H9 (cell line): ENCODE data around the gene TRIL. TPM values are rescaled to one million over a fixed set of nuclear protein-coding genes. Genes with fewer than 3 reads are reported as not detected.
A peak's percentile ranks its signal among the peaks of the same experiment; 100 is the strongest.

ENCODE experiments used
- DNase-seq: peaks from one replicate; pipeline ENCODE4 v3.0.0-alpha.2; 2017
- H2AFZ ChIP-seq: one replicate; pipeline ENCODE4 v1.6.1; 2013; ENCODE audit warnings: mild to moderate bottlenecking, low read length, control low read depth, moderate library complexity
- H2AK5ac ChIP-seq: 2 replicates; pipeline ENCODE4 v1.6.1; 2013; ENCODE audit warnings: low read length, control low read depth, mixed read lengths; ENCODE audit not compliant: insufficient read length
- H2BK120ac ChIP-seq: one replicate; pipeline ENCODE4 v1.6.1; 2013; ENCODE audit warnings: low read depth, mild to moderate bottlenecking, low read length, control low read depth, inconsistent platforms; ENCODE audit not compliant: poor library complexity, severe bottlenecking
- H2BK12ac ChIP-seq: 2 replicates; pipeline ENCODE4 v1.6.1; 2013; ENCODE audit warnings: low read length, control low read depth, mixed read lengths, low read depth; ENCODE audit not compliant: insufficient read length
- H2BK15ac ChIP-seq: 2 replicates; pipeline ENCODE4 v1.6.1; 2013; ENCODE audit warnings: low read depth, low read length, control low read depth
- H2BK20ac ChIP-seq: one replicate; pipeline ENCODE4 v1.6.1; 2013; ENCODE audit warnings: low read depth, mild to moderate bottlenecking, low read length, control low read depth, inconsistent platforms; ENCODE audit not compliant: poor library complexity, severe bottlenecking
- H2BK5ac ChIP-seq: 2 replicates; pipeline ENCODE4 v1.6.1; 2013; ENCODE audit warnings: low read length, control low read depth, mixed read lengths; ENCODE audit not compliant: insufficient read length
- H3K14ac ChIP-seq: 2 replicates; pipeline ENCODE4 v1.6.1; 2013; ENCODE audit warnings: low read length, control low read depth; ENCODE audit not compliant: insufficient read depth
- H3K18ac ChIP-seq: 2 replicates; pipeline ENCODE4 v1.6.1; 2013; ENCODE audit warnings: low read depth, mild to moderate bottlenecking, mixed read lengths, low read length, control low read depth; ENCODE audit not compliant: insufficient read length
- H3K23ac ChIP-seq: 2 replicates; pipeline ENCODE4 v1.6.1; 2013; ENCODE audit warnings: low read length, control low read depth, mixed read lengths, low read depth; ENCODE audit not compliant: insufficient read length
- H3K23me2 ChIP-seq: 2 replicates; pipeline ENCODE4 v1.6.1; 2013; ENCODE audit warnings: low read depth, mild to moderate bottlenecking, mixed read lengths, low read length, control low read depth; ENCODE audit not compliant: insufficient read length, poor library complexity, severe bottlenecking
- H3K27ac ChIP-seq: 2 replicates; pipeline ENCODE4 v1.5.1; 2013; ENCODE audit warnings: low read length, control low read depth, mixed read lengths, low read depth; ENCODE audit not compliant: insufficient read length
- H3K27me3 ChIP-seq: 2 replicates; pipeline ENCODE4 v1.6.1; 2013; ENCODE audit warnings: low read length, control low read depth, inconsistent platforms; ENCODE audit not compliant: insufficient read depth
- H3K4ac ChIP-seq: 2 replicates; pipeline ENCODE4 v1.6.1; 2013; ENCODE audit warnings: low read depth, mild to moderate bottlenecking, control low read depth, inconsistent platforms, low read length, moderate library complexity
- H3K4me1 ChIP-seq: 2 replicates; pipeline ENCODE4 v1.6.1; 2013; ENCODE audit warnings: low read length, control low read depth, inconsistent platforms; ENCODE audit not compliant: insufficient read depth
- H3K4me2 ChIP-seq: 2 replicates; pipeline ENCODE4 v1.6.1; 2013; ENCODE audit warnings: low read length, control low read depth, mixed read lengths; ENCODE audit not compliant: insufficient read length, insufficient read depth
- H3K56ac ChIP-seq: 2 replicates; pipeline ENCODE4 v1.6.1; 2013; ENCODE audit warnings: low read depth, mild to moderate bottlenecking, mixed read lengths, low read length, control low read depth; ENCODE audit not compliant: insufficient read length
- H3K79me1 ChIP-seq: 2 replicates; pipeline ENCODE4 v1.6.1; 2013; ENCODE audit warnings: low read depth, mild to moderate bottlenecking, moderate library complexity, low read length, control low read depth, inconsistent platforms; ENCODE audit not compliant: insufficient read depth, poor library complexity, severe bottlenecking
- H3K79me2 ChIP-seq: 2 replicates; pipeline ENCODE4 v1.6.1; 2013; ENCODE audit warnings: low read length, control low read depth, inconsistent platforms; ENCODE audit not compliant: insufficient read depth
- H3K9ac ChIP-seq: 2 replicates; pipeline ENCODE4 v1.6.1; 2013; ENCODE audit warnings: low read length, control low read depth, mixed read lengths; ENCODE audit not compliant: insufficient read length; ENCODE audit errors: extremely low read depth
- H3K9me3 ChIP-seq: one replicate; pipeline ENCODE4 v1.6.1; 2013; ENCODE audit warnings: low read depth, low read length, inconsistent platforms; ENCODE audit not compliant: control insufficient read depth
- H3T11ph ChIP-seq: one replicate; pipeline ENCODE4 v1.6.1; 2013; ENCODE audit warnings: mild to moderate bottlenecking, low read length, control low read depth, inconsistent platforms
- H4K20me1 ChIP-seq: one replicate; pipeline ENCODE4 v1.6.1; 2013; ENCODE audit not compliant: control insufficient read depth, insufficient read length, insufficient read depth
- H4K5ac ChIP-seq: 2 replicates; pipeline ENCODE4 v1.6.1; 2013; ENCODE audit warnings: low read depth, mild to moderate bottlenecking, mixed read lengths, low read length, control low read depth; ENCODE audit not compliant: insufficient read length
- H4K8ac ChIP-seq: replicated peaks from 2 replicates; pipeline ENCODE4 v1.6.1; 2013; ENCODE audit warnings: low read length, control low read depth, mixed read lengths, low read depth; ENCODE audit not compliant: insufficient read length
- H4K91ac ChIP-seq: 2 replicates; pipeline ENCODE4 v1.6.1; 2013; ENCODE audit warnings: low read depth, mild to moderate bottlenecking, moderate library complexity, mixed read lengths, low read length, control low read depth; ENCODE audit not compliant: insufficient read length
- H3K27ac Mint-ChIP-seq, 3 experiments: 2 replicates in 2 of 3; 3 replicates in 1 of 3; pipeline ENCODE4 v1.8.0; 2020 to 2021; ENCODE audit warnings: mixed read lengths in 3 of 3, mild to moderate bottlenecking in 1 of 3, moderate library complexity in 1 of 3
- H3K27me3 Mint-ChIP-seq: 2 replicates; pipeline ENCODE4 v1.8.0; 2021; ENCODE audit warnings: low read depth, mild to moderate bottlenecking, moderate library complexity, mixed read lengths
- H3K36me3 Mint-ChIP-seq, 3 experiments: 2 replicates in 2 of 3; 3 replicates in 1 of 3; pipeline ENCODE4 v1.8.0; 2020 to 2021; ENCODE audit warnings: low read depth in 3 of 3, mixed read lengths in 3 of 3; ENCODE audit not compliant: insufficient read depth in 1 of 3
- H3K4me1 Mint-ChIP-seq, 2 experiments: 2 replicates each; pipeline ENCODE4 v1.8.0; 2020; ENCODE audit warnings: mixed read lengths in 2 of 2
- H3K4me3 Mint-ChIP-seq, 2 experiments: 2 replicates in 1 of 2; 3 replicates in 1 of 2; pipeline ENCODE4 v1.8.0; 2020 to 2021; ENCODE audit warnings: mild to moderate bottlenecking in 2 of 2, mixed read lengths in 2 of 2, moderate library complexity in 1 of 2
- H3K9me3 Mint-ChIP-seq, 2 experiments: 2 replicates in 1 of 2; 3 replicates in 1 of 2; pipeline ENCODE4 v1.8.0; 2020; ENCODE audit warnings: mild to moderate bottlenecking in 2 of 2, mixed read lengths in 2 of 2, moderate library complexity in 1 of 2
- CTCF ChIP-seq: fragments of 200-600 bp; sonication (generic); conservative IDR thresholded peaks from 3 replicates; pipeline ENCODE4 v1.8.0; 2021; ENCODE audit warnings: antibody characterized with exemption, mild to moderate bottlenecking
- WGBS: extraction: QIAGEN DNeasy Blood & Tissue Kit; methylation state at CpG from one replicate; pipeline ENCODE4 v1.1.7; 2013; ENCODE audit warnings: missing lambda C conversion rate, low lambda C conversion rate, mixed read lengths; ENCODE audit not compliant: insufficient read length; ENCODE audit errors: extremely low coverage; 5-methylcytosine and 5-hydroxymethylcytosine counted together
- total RNA-seq: library from RNA; stranded (reverse); gene quantifications from 2 replicates; pipeline ENCODE4 v1.2.1, GENCODE V29; 2021

TRIL gene
- total RNA-seq, 1 experiment from 2014 or later: 3.1 TPM

DNA sequence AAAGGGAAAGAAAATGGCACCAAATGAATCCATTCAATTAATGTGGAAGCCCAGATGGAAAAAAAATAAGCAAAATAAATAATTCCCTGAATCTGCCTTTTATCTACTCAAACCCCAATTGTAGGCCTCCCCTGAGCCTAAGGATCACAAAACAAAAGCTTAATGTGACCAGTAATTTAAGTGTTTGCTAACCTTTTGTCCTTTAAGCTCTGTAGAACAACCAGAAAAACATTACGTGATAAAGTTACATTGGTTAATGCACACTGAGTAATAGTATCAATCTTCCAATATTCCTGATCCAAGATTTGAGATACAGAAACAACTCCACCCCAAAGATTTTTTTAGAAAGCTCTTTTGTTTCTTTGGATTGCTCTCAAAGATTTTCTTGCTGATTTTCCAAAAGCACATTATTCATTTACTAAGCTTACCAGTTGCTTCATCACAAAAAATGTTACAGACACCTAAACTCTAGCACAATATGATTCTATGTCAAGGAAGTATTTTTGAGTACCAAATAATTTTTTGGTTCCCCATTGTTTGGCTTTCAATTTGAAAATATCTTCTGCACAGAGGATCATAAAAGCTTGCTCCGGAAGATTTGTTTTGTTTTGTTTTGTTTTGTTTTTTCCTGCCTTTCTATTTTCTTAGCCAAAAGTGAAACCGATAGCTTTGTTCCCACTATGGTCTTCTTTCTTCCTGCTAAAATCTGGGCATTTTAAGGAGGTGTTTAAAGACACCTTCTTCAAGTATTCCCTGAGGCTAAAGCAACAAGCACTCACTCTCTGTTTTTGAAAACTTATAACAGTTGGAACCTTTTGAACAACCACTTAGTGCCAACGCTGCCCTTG lies 54.2 kb downstream of the TRIL start:
- Histone ChIP-seq H2BK12ac (no peak overlapping the region), H3K79me1 (no peaks in the 10 kb centered on the region), H3K4ac (no peak overlapping the region), H3K14ac (no peak overlapping the region), H4K8ac (no peak overlapping the region), H3K79me2 (no peaks in the 10 kb centered on the region), H4K20me1 (no peaks in the 10 kb centered on the region), H4K5ac (no peak overlapping the region), H2AFZ (no peak overlapping the region), H3K27ac (no peak overlapping the region), H3K9me3 (no peaks in the 10 kb centered on the region), H2BK5ac (no peak overlapping the region), H3K23ac (no peak overlapping the region), H2BK120ac (no peak overlapping the region), H2BK20ac (no peak overlapping the region), H4K91ac (no peak overlapping the region), H3K56ac (no peak overlapping the region), H3K4me1 (peaks cover 2% of the 10 kb centered on the region; the same call in 1 of the 2 replicates), H3K27me3 (no peaks in the 10 kb centered on the region), H3K18ac (no peak overlapping the region), H3K23me2 (no peaks in the 10 kb centered on the region), H3K4me2 (no peak overlapping the region), H3K9ac (no peak overlapping the region), H2BK15ac (no peak overlapping the region), H2AK5ac (no peak overlapping the region), H3T11ph (no peak overlapping the region)
- H3K27ac Mint-ChIP-seq: peak overlapping the region in 2 of 3 experiments; percentile 16 to 29; a peak in 2 of 7 replicates
- no peak for DNase-seq
- TF ChIP-seq CTCF: no peak
- WGBS: no CpG with 5 or more reads among the region's 4 CpGs
- no peaks in the 10 kb centered on the region for H3K36me3 Mint-ChIP-seq
- H3K9me3 Mint-ChIP-seq: no peaks in the 10 kb centered on the region
- no peak overlapping the region for H3K4me3 Mint-ChIP-seq
- H3K4me1 Mint-ChIP-seq: peaks cover 42 to 55% of the 10 kb centered on the region in 2 experiments
- no peaks in the 10 kb centered on the region for H3K27me3 Mint-ChIP-seq

Other genes with a start within 250 kb of the TRIL start
- gene CPVL, start 188.2 kb upstream of the TRIL start, total RNA-seq: 26.9 and 28.0 TPM in 2 replicates
- 3.3 and 3.7 TPM in 2 replicates for gene CHN2, start 236.4 kb upstream of the TRIL start, total RNA-seq